Activated naive CD4-positive, alpha-beta T cell treated with anti-CD3 and anti-CD28 coated beads, Interleukin-2, amount 50 U/mL, for 16 hours (primary cell): ENCODE measurements around the gene NEK2.
"Not testable (repeated sequence)": the region's sequence is repeated elsewhere in the genome, so short reads cannot be mapped to it uniquely, and the experiment has no call there.

Experiments used
- DNase-seq: peaks from one replicate; pipeline ENCODE4 v3.0.0-alpha.2; 2020

Gene NEK2

GRCh38 chr1:211675230-211676105, at the start of gene NEK2:
Gene NEK2, minus strand, starts transcription at chr1:211675621. Its CDS starts 142 bp downstream, at chr1:211675479.
- DNase-seq = peak; percentile 77

- DNase-seq = no peak
Measured at GRCh38 chr1:211724687-211725196, 49.3 kb upstream of the NEK2 start.

GRCh38 chr1:211723273-211723672, 47.9 kb upstream of the NEK2 start:
- DNase-seq = no peak

- DNase-seq = no peak
Measured at GRCh38 chr1:211722277-211723175, 47.1 kb upstream of the NEK2 start.

- not testable (repeated sequence) for DNase-seq
Measured at GRCh38 chr1:211716555-211716954, 41.1 kb upstream of the NEK2 start.

- DNase-seq = no peak
Measured at GRCh38 chr1:211715971-211716370, 40.5 kb upstream of the NEK2 start.

- no peak for DNase-seq
Measured at GRCh38 chr1:211714154-211714553, 38.7 kb upstream of the NEK2 start.

- DNase-seq = no peak
Measured at GRCh38 chr1:211713231-211713630, 37.8 kb upstream of the NEK2 start.

GRCh38 chr1:211711315-211711705, 35.9 kb upstream of the NEK2 start:
- no peak for DNase-seq

- no peak for DNase-seq
Measured at GRCh38 chr1:211710566-211711314, 35.3 kb upstream of the NEK2 start.

- DNase-seq = no peak
Measured at GRCh38 chr1:211708926-211709325, 33.5 kb upstream of the NEK2 start.

- no peak for DNase-seq
Measured at GRCh38 chr1:211708006-211708405, 32.6 kb upstream of the NEK2 start.

GRCh38 chr1:211705467-211706091, 30.2 kb upstream of the NEK2 start:
- DNase-seq = no peak

- DNase-seq = no peak
Measured at GRCh38 chr1:211704543-211704942, 29.1 kb upstream of the NEK2 start.

- no peak for DNase-seq
Measured at GRCh38 chr1:211703812-211704537, 28.6 kb upstream of the NEK2 start.

GRCh38 chr1:211701733-211702132, 26.3 kb upstream of the NEK2 start:
- DNase-seq = no peak

GRCh38 chr1:211699059-211699458, 23.6 kb upstream of the NEK2 start:
- no peak for DNase-seq

- peak; percentile 78 for DNase-seq
Measured at GRCh38 chr1:211698161-211699026, 23.0 kb upstream of the NEK2 start.

GRCh38 chr1:211697356-211697755, 21.9 kb upstream of the NEK2 start:
- DNase-seq = no peak

GRCh38 chr1:211695135-211695816, 19.9 kb upstream of the NEK2 start:
- DNase-seq = no peak
